LoVo (cell line): ENCODE results near the gene METTL8.
"Not testable (repeated sequence)": the region's sequence is repeated elsewhere in the genome, so short reads cannot be mapped to it uniquely, and the experiment has no call there.

Source experiments
- DNase-seq: peaks from one replicate; pipeline ENCODE4 v3.0.0-alpha.2; 2016; ENCODE audit warnings: low spot score

The METTL8 gene

GRCh38 chr2:171311589-171311988 is 122.2 kb downstream of the METTL8 start:
- not testable (repeated sequence) for DNase-seq

- no peak for DNase-seq
Observed at GRCh38 chr2:171310889-171311288, 122.9 kb downstream of the METTL8 start.

GRCh38 chr2:171309455-171310286 is 124.1 kb downstream of the METTL8 start:
- no peak for DNase-seq

GRCh38 chr2:171308280-171309054 is 125.3 kb downstream of the METTL8 start:
- DNase-seq, result no peak

- DNase-seq, result no peak
Observed at GRCh38 chr2:171307560-171307959, 126.2 kb downstream of the METTL8 start.

GRCh38 chr2:171297956-171298355 is 135.8 kb downstream of the METTL8 start:
- DNase-seq, result no peak

GRCh38 chr2:171294608-171295007 is 139.2 kb downstream of the METTL8 start:
- no peak for DNase-seq

GRCh38 chr2:171293661-171294060 is 140.1 kb downstream of the METTL8 start:
- no peak for DNase-seq

- no peak for DNase-seq
Observed at GRCh38 chr2:171289991-171290390, 143.8 kb downstream of the METTL8 start.

- no peak for DNase-seq
Observed at GRCh38 chr2:171289316-171289715, 144.5 kb downstream of the METTL8 start.

- DNase-seq, result no peak
Observed at GRCh38 chr2:171287611-171288010, 146.2 kb downstream of the METTL8 start.

GRCh38 chr2:171287036-171287571 is 146.7 kb downstream of the METTL8 start:
- DNase-seq, result no peak

GRCh38 chr2:171281110-171281509 is 152.7 kb downstream of the METTL8 start:
- no peak for DNase-seq

- DNase-seq, result no peak
Observed at GRCh38 chr2:171279983-171280790, 153.6 kb downstream of the METTL8 start.

- no peak for DNase-seq
Observed at GRCh38 chr2:171274757-171275156, 159.0 kb downstream of the METTL8 start.

GRCh38 chr2:171271971-171272436 is 161.8 kb downstream of the METTL8 start:
- DNase-seq, result peak; percentile 81

- no peak for DNase-seq
Observed at GRCh38 chr2:171271386-171271785, 162.4 kb downstream of the METTL8 start.

- DNase-seq, result no peak
Observed at GRCh38 chr2:171267855-171268629, 165.7 kb downstream of the METTL8 start.
